ENCODE measurements around the gene NRM.
A peak's percentile ranks its signal among the peaks of the same experiment; 100 is the strongest.

Gene NRM

GRCh38 chr6:30688569-30688968, 2.2 kb downstream of the NRM start:
- no peak for DNase-seq (ENCODE audit: low read depth in 2 of 2)

- DNase-seq (ENCODE audit: low read depth in 2 of 2): no peak
These were observed 2.9 kb downstream of the NRM start for GRCh38 chr6:30687659-30688431.

- peak; percentile 83 to 87 for DNase-seq (ENCODE audit: low read depth in 2 of 2)
These were observed 3.7 kb downstream of the NRM start for GRCh38 chr6:30686908-30687658.

- DNase-seq (ENCODE audit: low read depth in 2 of 2): no peak
These were observed 4.5 kb downstream of the NRM start, which contains the start of gene PPP1R18 for GRCh38 chr6:30686009-30686907. Gene PPP1R18, minus strand, starts transcription at chr6:30686645. Its CDS starts 627 bp downstream, at chr6:30686018.

GRCh38 chr6:30685157-30686008, 5.4 kb downstream of the NRM start:
- DNase-seq (ENCODE audit: low read depth in 2 of 2): no peak

- no peak for DNase-seq (ENCODE audit: low read depth in 2 of 2)
These were observed 6.2 kb downstream of the NRM start for GRCh38 chr6:30684386-30685156.

GRCh38 chr6:30683980-30684338, 6.8 kb downstream of the NRM start:
- DNase-seq (ENCODE audit: low read depth in 2 of 2): no peak

GRCh38 chr6:30683183-30683979, 7.4 kb downstream of the NRM start:
- no peak for DNase-seq (ENCODE audit: low read depth in 2 of 2)

- peak; percentile 69 to 70 for DNase-seq (ENCODE audit: low read depth in 2 of 2)
These were observed 8.4 kb downstream of the NRM start for GRCh38 chr6:30682143-30683117.

GRCh38 chr6:30681766-30682142, 9.0 kb downstream of the NRM start:
- no peak for DNase-seq (ENCODE audit: low read depth in 2 of 2)

- no peak for DNase-seq (ENCODE audit: low read depth in 2 of 2)
These were observed 10.8 kb downstream of the NRM start for GRCh38 chr6:30679765-30680535.

GRCh38 chr6:30678964-30679726, 11.6 kb downstream of the NRM start:
- DNase-seq (ENCODE audit: low read depth in 2 of 2): no peak

GRCh38 chr6:30676660-30677285, 14.0 kb downstream of the NRM start:
- no peak for DNase-seq (ENCODE audit: low read depth in 2 of 2)

GRCh38 chr6:30672445-30673253, 18.1 kb downstream of the NRM start, which contains the start of gene DHX16:
Gene DHX16, minus strand, starts transcription at chr6:30673006. Its CDS starts 165 bp downstream, at chr6:30672841.
- DNase-seq (ENCODE audit: low read depth in 2 of 2): peak; percentile 96 to 97

GRCh38 chr6:30670760-30671527, 19.8 kb downstream of the NRM start:
- no peak for DNase-seq (ENCODE audit: low read depth in 2 of 2)
